Activated T-cell treated with anti-CD3 and anti-CD28 coated beads, Interleukin-2, amount 50 U/mL, for 72 hours (primary cell): ENCODE results near the gene RPS3. TPM values are rescaled to one million over a fixed set of nuclear protein-coding genes. Genes with fewer than 3 reads are reported as not detected.
A peak's percentile ranks its signal among the peaks of the same experiment; 100 is the strongest.
"Not testable (repeated sequence)": the region's sequence is repeated elsewhere in the genome, so short reads cannot be mapped to it uniquely, and the experiment has no call there.

Experiments
- ATAC-seq, 2 donors: fragments of 150-1000 bp; cut with Tn5 transposase; replicated peaks in 1 of 2; 2 replicates each; pipeline ENCODE4 v1.10.0; 2021; ENCODE audit warnings: moderate library complexity in 2 of 2, mild to moderate bottlenecking in 1 of 2
- DNase-seq, 2 donors: peaks; one replicate each; pipeline ENCODE4 v3.0.0; 2021 to 2022; ENCODE audit warnings: mixed read lengths in 1 of 2
- H3K27ac Mint-ChIP-seq: one replicate; pipeline ENCODE4 v1.8.0; 2022; ENCODE audit warnings: mild to moderate bottlenecking, moderate library complexity, mixed read lengths
- H3K27me3 Mint-ChIP-seq: one replicate; pipeline ENCODE4 v1.8.0; 2022; ENCODE audit warnings: low read depth, mixed read lengths
- H3K36me3 Mint-ChIP-seq, 2 donors: one replicate each; pipeline ENCODE4 v1.8.0; 2022; ENCODE audit warnings: mixed read lengths in 2 of 2, mild to moderate bottlenecking in 1 of 2; ENCODE audit not compliant: insufficient read depth in 2 of 2
- H3K4me1 Mint-ChIP-seq: one replicate; pipeline ENCODE4 v1.8.0; 2022; ENCODE audit warnings: low read depth, mixed read lengths
- H3K4me3 Mint-ChIP-seq, 2 donors: one replicate each; pipeline ENCODE4 v1.8.0; 2022; ENCODE audit warnings: mild to moderate bottlenecking in 2 of 2, mixed read lengths in 2 of 2, moderate library complexity in 2 of 2
- H3K9me3 Mint-ChIP-seq, 2 donors: one replicate each; pipeline ENCODE4 v1.8.0; 2022; ENCODE audit warnings: mixed read lengths in 2 of 2
- total RNA-seq, 2 donors: library from RNA; stranded (reverse); gene quantifications; one replicate each; pipeline ENCODE4 v1.2.3, GENCODE V29; 2022

The RPS3 gene
- total RNA-seq = 1,000 to 10,000 TPM; 5,116 to 5,192 TPM

- peaks cover 40% of the 10 kb centered on the region for H3K4me1 Mint-ChIP-seq
- peaks cover 35 to 44% of the 10 kb centered on the region in 2 donors for H3K36me3 Mint-ChIP-seq
- no peaks in the 10 kb centered on the region for H3K9me3 Mint-ChIP-seq
- DNase-seq = peak; percentile 90 to 91
- peak; percentile 95 for ATAC-seq
- H3K27me3 Mint-ChIP-seq = peaks cover 10% of the 10 kb centered on the region
- peak within 1 kb of the TSS; percentile 98 for H3K4me3 Mint-ChIP-seq
- H3K27ac Mint-ChIP-seq = peak within 1 kb of the TSS; percentile 99
Measured at GRCh38 chr11:75399344-75400145, at the start of gene RPS3. TSS of gene RPS3 (plus strand) at chr11:75399518. CDS start at chr11:75399548, 30 bp downstream.

GRCh38 chr11:75349521-75350116, 49.7 kb upstream of the RPS3 start:
- no peak for ATAC-seq
- H3K27me3 Mint-ChIP-seq = no peaks in the 10 kb centered on the region
- H3K4me1 Mint-ChIP-seq = peaks cover 55% of the 10 kb centered on the region
- H3K9me3 Mint-ChIP-seq = no peaks in the 10 kb centered on the region
- peak overlapping the region; percentile 59 to 82 for H3K4me3 Mint-ChIP-seq
- no peak for DNase-seq
- H3K36me3 Mint-ChIP-seq = peaks cover 0 to 6% of the 10 kb centered on the region in 2 donors
- peak overlapping the region; percentile 15 for H3K27ac Mint-ChIP-seq

- Mint-ChIP-seq H3K36me3 (peaks cover 0 to 6% of the 10 kb centered on the region in 2 donors), H3K4me3 (peak overlapping the region; percentile 81 to 82), H3K27ac (peak overlapping the region; percentile 82), H3K4me1 (peaks cover 53% of the 10 kb centered on the region), H3K27me3 (no peaks in the 10 kb centered on the region), H3K9me3 (no peaks in the 10 kb centered on the region)
- no peak for ATAC-seq
- DNase-seq = no peak
Measured at GRCh38 chr11:75350122-75350742, 49.1 kb upstream of the RPS3 start.

- peaks cover 46% of the 10 kb centered on the region for H3K4me1 Mint-ChIP-seq
- peaks cover 0 to 6% of the 10 kb centered on the region in 2 donors for H3K36me3 Mint-ChIP-seq
- H3K9me3 Mint-ChIP-seq = no peaks in the 10 kb centered on the region
- peak overlapping the region; percentile 82 for H3K27ac Mint-ChIP-seq
- peak overlapping the region; percentile 81 to 82 for H3K4me3 Mint-ChIP-seq
- DNase-seq (peak; percentile 47 to 51), ATAC-seq (peak; percentile 30 to 43)
- no peaks in the 10 kb centered on the region for H3K27me3 Mint-ChIP-seq
Measured at GRCh38 chr11:75350743-75351540, 48.4 kb upstream of the RPS3 start.

- DNase-seq = peak in 1 of 2 donors; percentile 63
- no peaks in the 10 kb centered on the region for H3K27me3 Mint-ChIP-seq
- peak within 1 kb of the TSS; percentile 81 to 82 for H3K4me3 Mint-ChIP-seq
- no peak for ATAC-seq
- H3K4me1 Mint-ChIP-seq = peaks cover 41% of the 10 kb centered on the region
- no peaks in the 10 kb centered on the region for H3K9me3 Mint-ChIP-seq
- peaks cover 0 to 6% of the 10 kb centered on the region in 2 donors for H3K36me3 Mint-ChIP-seq
- H3K27ac Mint-ChIP-seq = peak within 1 kb of the TSS; percentile 87
Measured at GRCh38 chr11:75351541-75351790, 47.9 kb upstream of the RPS3 start, which contains the start of gene ARRB1. TSS of gene ARRB1 (minus strand) at chr11:75351661. CDS start at chr11:75351607, 54 bp downstream.

GRCh38 chr11:75351791-75352587, 47.3 kb upstream of the RPS3 start:
- Mint-ChIP-seq H3K36me3 (peaks cover 0 to 6% of the 10 kb centered on the region in 2 donors), H3K27ac (peak overlapping the region; percentile 87), H3K4me3 (peak overlapping the region; percentile 81 to 82), H3K27me3 (no peaks in the 10 kb centered on the region), H3K9me3 (no peaks in the 10 kb centered on the region), H3K4me1 (peaks cover 41% of the 10 kb centered on the region)
- peak; percentile 60 to 61 for DNase-seq
- peak; percentile 77 for ATAC-seq

GRCh38 chr11:75352588-75353206, 46.6 kb upstream of the RPS3 start:
- Mint-ChIP-seq H3K9me3 (no peaks in the 10 kb centered on the region), H3K36me3 (peaks cover 0 to 6% of the 10 kb centered on the region in 2 donors), H3K27ac (no peak overlapping the region), H3K27me3 (no peaks in the 10 kb centered on the region), H3K4me1 (peaks cover 40% of the 10 kb centered on the region), H3K4me3 (peak overlapping the region; percentile 81 to 82)
- DNase-seq = no peak
- ATAC-seq = no peak

GRCh38 chr11:75355051-75355450, 44.3 kb upstream of the RPS3 start:
- H3K27ac Mint-ChIP-seq = no peak overlapping the region
- no peak for ATAC-seq
- no peaks in the 10 kb centered on the region for H3K9me3 Mint-ChIP-seq
- no peak for DNase-seq
- peaks cover 26% of the 10 kb centered on the region for H3K4me1 Mint-ChIP-seq
- H3K27me3 Mint-ChIP-seq = no peaks in the 10 kb centered on the region
- H3K4me3 Mint-ChIP-seq = no peak overlapping the region
- peaks cover 0 to 6% of the 10 kb centered on the region in 2 donors for H3K36me3 Mint-ChIP-seq

- no peaks in the 10 kb centered on the region for H3K9me3 Mint-ChIP-seq
- DNase-seq = no peak
- no peaks in the 10 kb centered on the region for H3K27me3 Mint-ChIP-seq
- no peak overlapping the region for H3K4me3 Mint-ChIP-seq
- peaks cover 0 to 3% of the 10 kb centered on the region in 2 donors for H3K36me3 Mint-ChIP-seq
- ATAC-seq = no peak
- peaks cover 15% of the 10 kb centered on the region for H3K4me1 Mint-ChIP-seq
- no peak overlapping the region for H3K27ac Mint-ChIP-seq
Measured at GRCh38 chr11:75356613-75357012, 42.7 kb upstream of the RPS3 start.

- DNase-seq, ATAC-seq, H3K9me3 Mint-ChIP-seq, H3K4me3 Mint-ChIP-seq, H3K36me3 Mint-ChIP-seq, H3K4me1 Mint-ChIP-seq, H3K27me3 Mint-ChIP-seq, H3K27ac Mint-ChIP-seq: not testable (repeated sequence)
Measured at GRCh38 chr11:75362285-75362684, 37.0 kb upstream of the RPS3 start.

GRCh38 chr11:75365711-75366181, 33.6 kb upstream of the RPS3 start:
- ATAC-seq (no peak), DNase-seq (no peak)
- Mint-ChIP-seq H3K9me3 (no peaks in the 10 kb centered on the region), H3K4me3 (no peak overlapping the region), H3K27ac (no peak overlapping the region), H3K4me1 (peaks cover 15% of the 10 kb centered on the region), H3K27me3 (no peaks in the 10 kb centered on the region), H3K36me3 (no peaks in the 10 kb centered on the region)

GRCh38 chr11:75366826-75367225, 32.5 kb upstream of the RPS3 start:
- not testable (repeated sequence) for H3K27me3 Mint-ChIP-seq, H3K4me3 Mint-ChIP-seq, H3K27ac Mint-ChIP-seq, ATAC-seq, H3K9me3 Mint-ChIP-seq, DNase-seq, H3K36me3 Mint-ChIP-seq
- H3K4me1 Mint-ChIP-seq = peaks cover 15% of the 10 kb centered on the region
